SK-N-SH treated with all-trans-retinoic acid at 6 μM for 48 hours (cell line): Measurements from ENCODE around the gene ANXA3.
A peak's percentile ranks its signal among the peaks of the same experiment; 100 is the strongest.

Experiments used
- ATAC-seq: fragments of 200-7000 bp; cut with Tn5 transposase; 3 replicates; pipeline ENCODE4 v1.9.1; 2020; ENCODE audit warnings: mild to moderate bottlenecking, moderate library complexity
- ARNTL ChIP-seq: fragments of 450-650 bp; formaldehyde crosslinking; IDR thresholded peaks from 2 replicates; pipeline ENCODE4 v1.5.0; 2020; ENCODE audit warnings: low read depth, mild to moderate bottlenecking, moderate library complexity, borderline replicate concordance
- CSDC2 ChIP-seq: fragments of 250-450 bp; sonication (Bioruptor Pico); IDR thresholded peaks from 2 replicates; pipeline ENCODE4 v1.5.0; 2020; ENCODE audit warnings: mild to moderate bottlenecking, moderate library complexity
- ESRRG ChIP-seq: fragments of 250-450 bp; sonication (Bioruptor Pico); IDR thresholded peaks from 2 replicates; pipeline ENCODE4 v1.6.1; 2021; ENCODE audit warnings: mild to moderate bottlenecking
- GLIS3 ChIP-seq: fragments of 250-450 bp; sonication (Bioruptor Pico); IDR thresholded peaks from 2 replicates; pipeline ENCODE4 v1.5.0; 2020; ENCODE audit warnings: mild to moderate bottlenecking, moderate library complexity
- ISL1 ChIP-seq: fragments of 250-450 bp; sonication (Bioruptor Pico); IDR thresholded peaks from 2 replicates; pipeline ENCODE4 v2.1.2; 2022; ENCODE audit warnings: mild to moderate bottlenecking, moderate library complexity
- OSR1 ChIP-seq: fragments of 250-450 bp; sonication (Bioruptor Pico); IDR thresholded peaks from 2 replicates; pipeline ENCODE4 v1.8.0; 2022; ENCODE audit warnings: moderate library complexity, mild to moderate bottlenecking, inconsistent platforms
- PATZ1 ChIP-seq: fragments of 250-450 bp; sonication (Bioruptor Pico); IDR thresholded peaks from 2 replicates; pipeline ENCODE4 v1.8.0; 2020; ENCODE audit warnings: mild to moderate bottlenecking, moderate library complexity, borderline replicate concordance
- POU6F1 ChIP-seq: fragments of 250-450 bp; sonication (Bioruptor Pico); IDR thresholded peaks from 2 replicates; pipeline ENCODE4 v1.8.0; 2021; ENCODE audit warnings: low read depth, mild to moderate bottlenecking, moderate library complexity, borderline replicate concordance
- PPARA ChIP-seq: fragments of 250-450 bp; sonication (Bioruptor Pico); IDR thresholded peaks from 2 replicates; pipeline ENCODE4 v1.5.0; 2020; ENCODE audit warnings: mild to moderate bottlenecking, borderline replicate concordance
- SNAI2 ChIP-seq: fragments of 250-450 bp; sonication (Bioruptor Pico); IDR thresholded peaks from 2 replicates; pipeline ENCODE4 v1.5.0; 2020; ENCODE audit warnings: mild to moderate bottlenecking, moderate library complexity
- TCF4 ChIP-seq: fragments of 250-450 bp; sonication (Bioruptor Pico); IDR thresholded peaks from 2 replicates; pipeline ENCODE4 v1.8.0; 2021; ENCODE audit warnings: mild to moderate bottlenecking, moderate library complexity, borderline replicate concordance
- TOX ChIP-seq: fragments of 250-450 bp; sonication (Bioruptor Pico); IDR thresholded peaks from 2 replicates; pipeline ENCODE4 v1.8.0; 2021; ENCODE audit warnings: mild to moderate bottlenecking, moderate library complexity, borderline replicate concordance
- TSHZ2 ChIP-seq: fragments of 250-450 bp; sonication (Bioruptor Pico); IDR thresholded peaks from 2 replicates; pipeline ENCODE4 v1.5.0; 2020; ENCODE audit warnings: mild to moderate bottlenecking, moderate library complexity
- ZC3H10 ChIP-seq: fragments of 250-450 bp; sonication (Bioruptor Pico); IDR thresholded peaks from 2 replicates; pipeline ENCODE4 v1.5.1; 2021; ENCODE audit warnings: mild to moderate bottlenecking, moderate library complexity
- ZFP3 ChIP-seq: fragments of 250-450 bp; sonication (Bioruptor Pico); IDR thresholded peaks from 2 replicates; pipeline ENCODE4 v1.5.0; 2020; ENCODE audit warnings: mild to moderate bottlenecking, moderate library complexity
- ZFP30 ChIP-seq: fragments of 450-650 bp; formaldehyde crosslinking; IDR thresholded peaks from 2 replicates; pipeline ENCODE4 v1.5.0; 2022; ENCODE audit warnings: mild to moderate bottlenecking, moderate library complexity
- ZNF565 ChIP-seq: fragments of 450-650 bp; formaldehyde crosslinking; conservative IDR thresholded peaks from 2 replicates; pipeline ENCODE4 v1.5.0; 2020; ENCODE audit warnings: low read depth, mild to moderate bottlenecking, moderate library complexity
- ZNF8 ChIP-seq: fragments of 450-650 bp; formaldehyde crosslinking; IDR thresholded peaks from 2 replicates; pipeline ENCODE4 v1.5.0; 2020; ENCODE audit warnings: mild to moderate bottlenecking, moderate library complexity
- TF ChIP-seq, protein P1 (sequence below): fragments of 250-450 bp; sonication (Bioruptor Pico); IDR thresholded peaks from 2 replicates; pipeline ENCODE4 v1.5.1; 2021; ENCODE audit warnings: mild to moderate bottlenecking, moderate library complexity
- TF ChIP-seq, protein P2 (sequence below): fragments of 250-450 bp; sonication (Bioruptor Pico); IDR thresholded peaks from 2 replicates; pipeline ENCODE4 v1.5.1; 2020; ENCODE audit warnings: low read depth, mild to moderate bottlenecking, moderate library complexity

Gene ANXA3

GRCh38 chr4:78556665-78557064, 5.1 kb downstream of the ANXA3 start:
- no peak for ATAC-seq
- TF ChIP-seq PPARA (no peak), TOX (CRISPR knock-in tag) (no peak), ZNF8 (no peak), TCF4 (CRISPR knock-in tag) (no peak), PATZ1 (CRISPR knock-in tag) (no peak), ARNTL (CRISPR knock-in tag) (no peak), ZC3H10 (CRISPR knock-in tag) (no peak), OSR1 (CRISPR knock-in tag) (no peak)
- TF ChIP-seq, all 23 proteins: peak for 0

DNA sequence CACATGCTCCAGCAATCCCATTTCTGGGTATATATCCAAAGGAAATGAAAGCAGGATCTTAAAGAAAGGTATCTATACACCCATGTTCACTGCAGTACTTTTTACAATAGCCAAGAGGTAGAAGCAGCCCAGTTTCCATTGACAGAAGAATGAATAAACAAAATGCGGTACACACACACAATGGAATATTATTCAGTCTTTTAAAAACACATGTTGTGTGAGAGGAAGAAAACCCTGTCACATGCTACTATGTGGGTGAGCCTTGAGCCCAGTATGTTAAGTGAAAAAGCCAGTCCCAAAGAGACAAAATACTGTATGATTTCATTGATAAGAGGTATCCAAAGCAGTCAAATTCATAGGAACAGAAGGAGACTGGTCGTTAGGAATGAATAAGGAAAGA, 6.3 kb downstream of the ANXA3 start:
- no peak for TF ChIP-seq GLIS3 (CRISPR knock-in tag)
- TF ChIP-seq, protein P1, sequence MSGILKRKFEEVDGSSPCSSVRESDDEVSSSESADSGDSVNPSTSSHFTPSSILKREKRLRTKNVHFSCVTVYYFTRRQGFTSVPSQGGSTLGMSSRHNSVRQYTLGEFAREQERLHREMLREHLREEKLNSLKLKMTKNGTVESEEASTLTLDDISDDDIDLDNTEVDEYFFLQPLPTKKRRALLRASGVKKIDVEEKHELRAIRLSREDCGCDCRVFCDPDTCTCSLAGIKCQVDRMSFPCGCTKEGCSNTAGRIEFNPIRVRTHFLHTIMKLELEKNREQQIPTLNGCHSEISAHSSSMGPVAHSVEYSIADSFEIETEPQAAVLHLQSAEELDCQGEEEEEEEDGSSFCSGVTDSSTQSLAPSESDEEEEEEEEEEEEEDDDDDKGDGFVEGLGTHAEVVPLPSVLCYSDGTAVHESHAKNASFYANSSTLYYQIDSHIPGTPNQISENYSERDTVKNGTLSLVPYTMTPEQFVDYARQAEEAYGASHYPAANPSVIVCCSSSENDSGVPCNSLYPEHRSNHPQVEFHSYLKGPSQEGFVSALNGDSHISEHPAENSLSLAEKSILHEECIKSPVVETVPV (CRISPR knock-in tag), result no peak

DNA sequence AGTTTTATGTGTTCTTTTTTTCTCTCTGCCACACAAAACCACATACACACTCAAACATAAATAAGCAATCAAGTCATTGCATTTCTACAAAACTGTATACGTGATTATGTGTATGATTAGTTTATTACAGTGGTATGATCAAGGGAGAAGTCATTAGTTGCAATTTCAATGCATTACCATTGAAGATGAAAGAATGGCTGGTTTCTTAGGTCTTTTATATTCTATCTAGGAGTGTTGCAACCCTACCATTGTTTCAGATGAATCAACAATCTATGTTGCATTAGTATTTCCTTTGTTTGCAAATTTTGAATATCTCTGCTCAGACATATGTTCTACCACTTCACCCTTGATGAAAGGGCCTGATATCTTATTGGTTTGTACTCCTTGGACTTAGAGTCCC, 6.8 kb downstream of the ANXA3 start:
- TF ChIP-seq ZNF565 (CRISPR knock-in tag) (no peak), TSHZ2 (CRISPR knock-in tag) (no peak), GLIS3 (CRISPR knock-in tag) (no peak), ZFP30 (no peak), ESRRG (no peak), ARNTL (CRISPR knock-in tag) (no peak), PPARA (no peak), OSR1 (CRISPR knock-in tag) (no peak)
- TF ChIP-seq, protein P2, sequence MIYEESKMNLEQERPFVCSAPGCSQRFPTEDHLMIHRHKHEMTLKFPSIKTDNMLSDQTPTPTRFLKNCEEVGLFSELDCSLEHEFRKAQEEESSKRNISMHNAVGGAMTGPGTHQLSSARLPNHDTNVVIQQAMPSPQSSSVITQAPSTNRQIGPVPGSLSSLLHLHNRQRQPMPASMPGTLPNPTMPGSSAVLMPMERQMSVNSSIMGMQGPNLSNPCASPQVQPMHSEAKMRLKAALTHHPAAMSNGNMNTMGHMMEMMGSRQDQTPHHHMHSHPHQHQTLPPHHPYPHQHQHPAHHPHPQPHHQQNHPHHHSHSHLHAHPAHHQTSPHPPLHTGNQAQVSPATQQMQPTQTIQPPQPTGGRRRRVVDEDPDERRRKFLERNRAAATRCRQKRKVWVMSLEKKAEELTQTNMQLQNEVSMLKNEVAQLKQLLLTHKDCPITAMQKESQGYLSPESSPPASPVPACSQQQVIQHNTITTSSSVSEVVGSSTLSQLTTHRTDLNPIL (CRISPR knock-in tag), result no peak
- no peak for ATAC-seq

More for the DNA sequence above, 6.3 kb downstream of the ANXA3 start:
- ATAC-seq, result no peak

DNA sequence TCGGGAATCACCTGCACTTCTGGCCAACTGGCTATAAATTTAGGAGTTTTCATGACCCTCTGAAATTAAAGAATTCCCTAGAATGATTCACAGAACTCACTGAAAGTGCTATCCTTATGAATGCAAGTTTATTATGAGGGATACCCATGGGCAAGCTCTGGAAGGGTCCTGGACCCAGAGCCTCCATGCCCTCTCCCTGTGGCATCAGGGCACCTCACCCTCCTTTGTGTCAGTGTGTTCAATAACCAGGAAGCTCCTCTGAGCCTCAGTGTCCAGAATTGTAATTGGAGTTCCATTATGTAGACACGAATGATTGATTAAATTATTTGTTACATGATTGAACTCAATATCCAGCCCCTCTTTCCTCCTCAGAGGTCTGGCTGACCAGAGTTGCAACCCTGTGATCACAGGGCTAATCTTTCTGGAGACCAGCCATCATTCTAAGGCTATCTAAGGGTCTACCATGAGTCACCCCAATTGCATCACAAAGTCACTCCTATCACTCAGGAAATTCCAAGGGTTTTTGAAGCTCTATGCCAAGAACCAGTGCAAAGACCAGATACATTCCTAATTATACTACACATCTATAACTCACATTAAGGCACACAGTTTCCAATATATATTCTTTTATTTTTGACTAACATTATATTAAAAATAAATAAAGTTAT, 8.9 kb downstream of the ANXA3 start:
- ATAC-seq, result peak; percentile 81
- TF ChIP-seq ISL1 (CRISPR knock-in tag) (peak; percentile 85), ESRRG (no peak), TCF4 (CRISPR knock-in tag) (no peak), GLIS3 (CRISPR knock-in tag) (no peak; the same call in 1 of the 2 replicates), ZNF8 (no peak), PATZ1 (CRISPR knock-in tag) (peak; percentile 27; the same call in 1 of the 2 replicates), ZC3H10 (CRISPR knock-in tag) (no peak), TOX (CRISPR knock-in tag) (no peak), CSDC2 (CRISPR knock-in tag) (peak; percentile 68; the same call in 1 of the 2 replicates), ZFP3 (CRISPR knock-in tag) (0 out of 2 replicates have a peak, but pooled peaks have one; percentile 17), SNAI2 (CRISPR knock-in tag) (0 out of 2 replicates have a peak, but pooled peaks have one; percentile 12), POU6F1 (no peak)
- TF ChIP-seq, protein P1 (CRISPR knock-in tag), result no peak
- TF ChIP-seq, protein P2 (CRISPR knock-in tag), result peak; percentile 67
